Bone marrow (tissue), 2 donors: Measurements from ENCODE around the gene PARD3.

ENCODE experiments used
- DNase-seq, 2 donors: peaks; one replicate each; lab custom pipeline; 2025; lab: John Stamatoyannopoulos, UW

The PARD3 gene

DNA sequence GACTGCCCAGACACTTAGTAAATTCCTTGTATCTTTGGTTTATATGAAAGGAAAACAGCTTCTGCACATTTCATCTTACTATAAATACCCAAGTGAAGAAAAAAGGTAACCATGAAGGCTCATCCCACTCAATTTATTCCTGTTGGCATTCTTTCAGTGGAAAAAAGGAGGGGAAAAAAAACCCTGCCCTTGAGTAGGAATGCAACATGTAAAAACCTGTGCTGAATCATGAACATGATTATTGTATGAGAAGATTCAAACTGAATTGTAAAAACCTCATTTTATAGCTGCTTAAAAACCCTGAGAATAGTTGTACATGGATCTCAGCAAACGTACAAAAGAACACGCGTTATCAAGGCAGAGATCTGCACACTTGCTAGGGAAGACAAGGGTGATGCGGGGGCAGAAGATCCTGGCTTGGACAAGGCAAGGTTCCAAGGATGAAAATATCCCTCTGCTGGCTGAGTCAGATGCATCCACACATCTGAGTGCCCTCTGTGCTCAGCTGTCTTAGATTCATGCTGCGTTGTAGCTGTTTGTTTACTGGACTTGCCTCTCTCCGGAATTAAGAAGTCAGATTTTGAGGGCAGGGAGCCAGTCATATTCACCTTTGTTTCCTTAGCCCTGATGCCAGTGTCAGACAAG, 658.2 kb downstream of the PARD3 start:
- no peak for DNase-seq

DNA sequence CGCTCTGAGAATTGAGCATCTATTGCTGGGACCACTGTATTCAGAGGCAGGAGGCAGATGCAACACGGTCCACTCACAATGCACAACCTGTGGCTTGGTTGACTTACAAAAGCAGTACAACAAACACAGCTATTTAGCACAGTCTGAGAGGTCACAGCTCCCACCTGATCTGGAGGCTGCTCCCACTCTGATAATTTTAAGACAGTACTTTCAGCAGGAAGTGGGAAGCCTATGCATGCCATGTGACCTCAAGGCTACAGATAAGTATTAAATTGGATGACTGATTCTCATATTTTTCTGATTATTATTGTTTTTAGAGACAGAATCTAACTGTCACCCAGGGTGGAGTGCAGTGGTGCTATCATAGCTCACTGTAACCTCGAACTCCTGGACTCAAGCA, 659.3 kb downstream of the PARD3 start:
- no peak for DNase-seq

DNA sequence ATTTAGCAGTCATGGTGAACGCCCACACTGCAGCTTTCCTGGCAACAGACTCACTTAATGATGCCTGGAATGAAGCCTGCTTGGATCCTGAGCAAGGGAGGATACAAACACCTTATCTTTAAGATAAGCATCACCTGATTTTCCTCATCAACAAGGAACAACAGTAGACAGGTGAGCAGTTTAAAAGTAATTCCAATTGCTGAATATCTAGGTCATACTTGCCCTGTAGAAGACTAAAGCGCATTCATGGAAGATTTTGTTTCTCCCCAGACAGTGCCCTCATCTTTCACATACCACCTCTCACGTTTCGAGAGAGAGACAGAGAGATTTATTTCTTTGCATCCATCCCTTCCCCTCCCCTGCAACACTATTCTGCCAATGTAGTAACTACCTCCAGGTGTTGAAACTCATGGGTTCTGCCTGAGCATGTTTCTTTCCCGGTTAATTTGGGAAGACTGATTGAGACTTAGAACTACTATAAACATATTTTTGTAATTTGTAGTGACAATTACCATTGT, 660.7 kb downstream of the PARD3 start:
- no peak for DNase-seq

DNA sequence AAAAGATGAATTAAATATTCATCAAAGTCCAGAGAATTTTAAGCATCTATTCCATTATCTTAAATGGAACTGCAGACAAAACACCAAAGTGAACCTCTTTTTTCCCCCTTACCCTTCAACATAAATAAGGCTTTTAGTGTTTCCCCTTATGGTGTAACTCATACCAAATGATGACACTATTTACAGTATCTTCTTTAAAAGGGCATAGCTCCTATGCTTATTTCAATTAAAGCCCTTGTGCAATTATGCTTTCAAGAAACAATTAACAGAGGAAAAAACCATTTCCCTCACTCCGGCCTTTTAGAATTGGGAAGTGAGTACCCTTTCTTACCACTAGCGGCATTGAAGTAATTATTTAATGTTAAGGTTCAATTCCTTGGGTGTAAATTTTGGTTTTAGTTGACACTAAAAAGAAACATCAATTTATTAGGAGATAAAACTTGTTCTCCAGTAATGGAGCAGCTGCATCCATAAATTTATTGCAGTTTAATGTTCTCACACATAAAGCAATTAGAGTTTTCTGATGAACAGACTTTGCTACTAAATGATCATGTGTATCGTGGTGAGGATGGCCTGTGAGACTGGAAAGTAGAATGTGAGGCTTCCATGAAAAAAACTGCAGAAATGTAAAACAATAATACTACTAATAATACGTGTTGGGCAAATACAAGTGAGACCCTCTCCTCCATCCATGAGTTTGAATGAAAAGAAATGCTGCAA, 661.3 kb downstream of the PARD3 start:
- DNase-seq = no peak

DNA sequence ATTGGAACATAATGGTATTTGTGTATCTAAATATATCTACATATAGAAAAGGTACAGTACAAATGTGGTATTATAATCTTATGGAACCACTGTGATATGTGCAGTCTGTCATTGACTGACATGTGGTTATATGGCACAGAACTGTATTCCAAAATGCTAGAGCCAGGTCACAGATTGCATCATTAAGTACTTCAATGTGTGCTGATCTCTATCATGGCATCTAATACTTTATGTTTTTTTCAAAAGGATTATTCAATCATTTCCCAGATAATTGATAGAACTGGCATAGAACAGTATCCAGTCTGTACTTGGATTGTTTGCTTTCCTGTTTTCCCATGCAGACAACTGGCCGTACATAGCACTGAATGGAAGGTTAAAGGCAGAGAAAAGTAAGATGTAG, 662.7 kb downstream of the PARD3 start:
- DNase-seq = no peak

DNA sequence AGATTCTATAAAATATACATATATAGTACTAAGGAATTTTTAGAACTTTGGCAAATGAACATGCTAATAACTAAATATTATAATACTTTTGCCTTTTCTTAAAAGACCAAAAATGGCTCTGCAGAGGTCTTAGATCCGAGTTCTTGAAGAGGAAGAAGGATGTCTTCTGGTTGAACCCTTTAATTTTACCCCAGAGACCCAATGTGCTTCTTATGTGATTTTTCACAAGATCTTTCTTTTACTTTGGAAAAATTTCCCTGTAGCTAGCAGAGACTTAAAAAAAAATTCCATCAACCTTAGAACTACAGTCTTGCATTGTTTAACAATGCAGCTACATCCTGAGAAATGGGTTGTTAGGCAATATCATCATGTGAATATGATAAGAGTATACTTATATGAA, 663.2 kb downstream of the PARD3 start:
- no peak for DNase-seq

DNA sequence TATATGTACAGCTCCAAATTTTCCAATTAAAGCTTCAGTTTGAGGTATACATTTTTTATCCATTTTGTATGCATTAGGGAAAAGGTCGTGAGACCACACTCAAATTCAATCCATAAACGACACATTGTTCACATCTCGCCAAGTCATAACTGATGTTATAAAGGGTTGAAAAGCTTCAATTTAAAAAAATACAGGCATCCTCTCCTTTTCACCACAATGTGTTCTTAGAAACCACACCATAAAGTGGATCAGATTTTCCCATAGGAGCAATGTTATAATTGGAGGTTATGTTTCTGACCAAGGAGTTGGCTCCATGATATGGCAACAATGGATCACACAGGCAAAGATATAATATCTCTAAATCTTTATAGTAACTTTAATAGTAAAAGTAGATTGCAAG, 663.6 kb downstream of the PARD3 start:
- no peak for DNase-seq

DNA sequence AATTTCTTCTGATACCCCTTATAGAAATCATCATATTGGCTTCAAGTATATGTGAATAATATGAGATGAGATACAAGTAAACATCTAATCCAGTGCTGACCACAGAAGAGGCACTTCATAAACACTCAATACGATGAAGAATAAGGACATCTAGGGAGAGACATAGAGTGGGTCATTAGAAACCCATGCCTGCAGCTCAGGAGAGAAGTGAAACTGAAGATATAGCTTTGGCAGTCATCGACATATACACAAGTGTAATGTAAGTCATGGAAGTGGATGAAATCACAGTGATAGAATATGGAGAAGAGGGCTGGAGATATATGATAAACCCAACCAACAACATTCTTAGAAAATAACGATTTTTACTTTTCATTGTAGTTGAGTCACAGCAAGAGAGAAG, 665.0 kb downstream of the PARD3 start:
- DNase-seq = no peak

DNA sequence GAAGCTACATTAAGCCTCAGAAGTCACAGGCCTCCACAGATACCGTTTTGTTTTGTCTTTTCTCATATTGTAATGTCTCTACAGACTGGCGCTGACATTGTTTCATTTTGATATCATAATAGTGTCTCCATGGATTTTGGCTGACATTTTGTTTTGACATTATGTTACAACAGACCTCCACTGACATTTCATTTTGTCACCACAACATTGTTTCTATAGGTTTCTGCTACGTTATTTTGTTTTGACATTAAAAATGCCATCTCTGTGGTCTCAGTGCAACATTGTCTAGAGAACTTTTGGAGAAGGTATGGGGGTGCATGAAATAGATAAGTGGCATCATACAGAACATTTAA, 666.8 kb downstream of the PARD3 start:
- DNase-seq = no peak

DNA sequence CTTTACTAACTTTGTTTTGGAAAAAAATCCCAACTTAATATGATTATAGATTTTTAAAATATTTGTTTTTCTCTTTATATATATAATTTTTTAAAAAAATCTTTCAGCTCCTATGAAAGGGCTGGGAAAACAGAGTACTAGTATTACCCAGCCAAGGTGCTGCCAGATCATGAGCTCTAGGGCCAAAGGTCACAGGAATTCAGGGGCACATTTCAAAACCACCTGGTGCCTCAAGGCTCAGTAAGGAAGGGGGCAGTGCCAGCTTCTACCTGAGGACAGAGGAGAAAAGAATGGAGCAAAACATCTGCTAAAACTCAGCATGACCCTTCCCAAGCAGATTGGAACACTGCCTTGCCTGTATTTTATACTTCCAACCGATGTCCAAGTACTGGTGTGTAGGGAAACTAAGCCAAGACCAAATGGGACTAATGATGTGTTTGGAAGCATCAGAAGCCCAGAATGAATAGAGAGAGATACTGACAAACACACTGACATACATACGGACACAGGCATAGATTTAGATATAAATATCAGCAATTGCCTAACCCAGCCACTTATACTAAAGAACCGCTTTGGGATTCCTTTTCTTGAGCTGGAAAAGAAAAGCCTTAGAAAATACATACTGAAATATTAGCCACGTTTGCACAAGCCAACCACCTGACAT, 667.3 kb downstream of the PARD3 start:
- no peak for DNase-seq

DNA sequence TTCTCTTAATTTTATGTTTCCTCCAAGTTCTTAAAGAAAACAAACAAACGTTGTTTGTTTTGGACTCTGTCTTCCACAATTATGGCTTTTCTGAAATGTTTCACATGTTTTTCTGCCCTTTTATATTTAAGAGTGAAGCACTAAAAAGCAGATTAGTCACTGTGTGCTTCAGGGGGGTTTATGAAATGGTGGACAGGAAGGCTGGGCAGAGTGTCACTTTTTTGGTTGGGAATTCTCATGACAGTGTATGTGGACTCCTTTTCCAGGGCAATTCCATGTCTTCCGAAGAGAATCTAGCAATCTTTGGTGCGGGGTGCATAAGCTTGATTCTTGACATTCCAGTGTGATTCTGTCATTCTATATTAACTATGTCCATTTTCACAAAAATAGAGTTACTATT, 669.4 kb downstream of the PARD3 start:
- no peak for DNase-seq

DNA sequence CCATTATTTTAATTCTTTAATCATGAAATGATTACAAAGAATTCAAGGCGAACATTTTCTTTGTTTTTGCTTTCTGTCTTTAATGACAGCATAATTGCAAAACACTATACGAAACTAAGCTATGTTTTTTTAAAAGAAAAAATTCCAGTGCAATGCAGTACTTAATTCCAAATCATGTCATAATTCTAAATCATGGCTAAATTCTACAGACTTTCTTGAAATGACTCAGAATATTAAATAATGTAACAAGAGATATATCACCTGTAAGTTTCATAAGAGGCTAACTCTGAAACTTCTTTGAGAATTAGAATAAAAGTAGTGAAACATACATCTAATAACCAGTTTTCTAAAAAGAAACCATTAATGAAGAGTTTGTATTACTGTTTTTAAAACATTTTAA, 671.6 kb downstream of the PARD3 start:
- no peak for DNase-seq

DNA sequence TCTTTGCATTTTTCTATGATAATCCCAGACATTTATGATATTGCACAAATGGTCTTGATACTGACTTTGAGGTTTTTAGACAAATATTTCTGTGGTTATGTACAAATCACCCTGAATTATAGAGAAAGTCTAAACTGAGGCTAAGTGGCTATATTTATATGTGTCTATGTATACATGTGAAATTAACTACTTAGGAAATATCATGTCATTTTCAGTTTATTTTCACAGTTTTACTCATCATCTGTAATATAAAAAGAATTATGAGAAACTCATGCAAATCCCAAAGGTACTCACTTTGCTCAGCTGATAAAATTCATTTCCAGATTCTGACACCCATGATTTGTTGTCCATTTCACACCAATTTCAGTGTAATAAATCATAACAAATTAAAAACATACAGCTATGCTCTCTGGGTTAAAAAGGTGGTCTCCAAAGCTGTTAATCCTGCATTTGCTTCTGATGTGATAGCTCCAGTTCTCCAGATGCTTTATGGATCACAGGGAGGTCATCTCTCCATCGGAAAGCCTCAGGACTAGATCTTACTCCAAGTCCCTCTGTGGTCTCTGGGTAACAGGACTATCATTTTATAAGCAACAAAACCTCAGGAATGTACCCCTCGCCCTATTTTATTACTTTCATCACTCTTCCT, 673.9 kb downstream of the PARD3 start:
- DNase-seq = no peak

DNA sequence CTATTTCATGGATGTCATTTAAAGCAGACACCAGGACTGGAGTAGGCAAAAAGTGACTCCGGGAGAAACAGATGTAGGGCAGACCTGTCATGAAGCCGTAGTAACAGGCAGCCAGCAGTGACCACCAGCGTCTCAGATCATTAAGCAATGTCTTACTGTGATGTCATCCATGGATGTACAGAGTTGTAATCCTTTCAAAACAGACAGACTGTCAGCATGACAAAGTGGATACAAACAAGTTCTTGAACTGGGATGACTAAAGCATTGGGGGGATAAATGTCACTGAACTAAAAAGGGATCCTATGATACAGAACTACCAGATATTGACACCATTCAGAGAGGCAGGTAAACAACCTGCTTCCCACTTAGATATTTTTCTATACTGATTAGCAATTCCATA, 675.5 kb downstream of the PARD3 start:
- no peak for DNase-seq

DNA sequence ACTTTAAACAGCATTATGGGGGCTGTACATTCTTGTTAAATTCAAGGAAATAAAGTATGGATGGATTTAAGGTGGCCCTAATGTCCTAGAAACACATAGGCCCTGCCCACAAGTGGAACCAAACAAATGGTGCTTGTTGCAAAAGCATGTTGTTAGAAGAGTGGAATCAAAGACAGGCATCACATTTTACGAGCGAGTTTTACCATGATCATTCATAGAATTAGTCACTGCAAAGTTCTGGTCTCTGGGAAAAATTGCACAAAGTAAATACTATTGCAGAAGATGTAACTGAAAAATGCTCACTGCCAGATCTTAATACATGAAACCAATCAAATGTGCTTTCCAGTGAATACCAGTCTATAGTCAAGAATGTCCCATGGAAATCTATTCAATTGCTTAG, 677.1 kb downstream of the PARD3 start:
- DNase-seq = no peak

DNA sequence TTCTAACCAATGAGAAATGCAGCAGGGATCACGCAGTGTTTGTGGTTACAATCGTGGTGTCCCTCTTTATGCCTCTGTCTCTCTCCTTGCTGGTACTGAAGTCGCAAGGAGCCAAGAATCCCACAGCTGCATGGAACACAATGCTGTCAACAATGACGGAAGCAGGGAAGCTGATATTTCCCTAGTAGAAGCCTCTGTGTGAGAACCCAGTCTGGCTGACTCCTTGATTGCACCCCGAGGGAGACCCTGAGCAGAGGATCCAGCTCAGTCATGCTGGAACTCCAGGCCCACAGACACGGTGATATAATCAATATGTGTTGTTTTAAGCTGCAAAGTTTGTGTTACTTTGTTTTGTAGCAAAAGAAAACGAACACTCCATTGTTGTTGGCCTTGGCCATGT, 677.9 kb downstream of the PARD3 start:
- no peak for DNase-seq

DNA sequence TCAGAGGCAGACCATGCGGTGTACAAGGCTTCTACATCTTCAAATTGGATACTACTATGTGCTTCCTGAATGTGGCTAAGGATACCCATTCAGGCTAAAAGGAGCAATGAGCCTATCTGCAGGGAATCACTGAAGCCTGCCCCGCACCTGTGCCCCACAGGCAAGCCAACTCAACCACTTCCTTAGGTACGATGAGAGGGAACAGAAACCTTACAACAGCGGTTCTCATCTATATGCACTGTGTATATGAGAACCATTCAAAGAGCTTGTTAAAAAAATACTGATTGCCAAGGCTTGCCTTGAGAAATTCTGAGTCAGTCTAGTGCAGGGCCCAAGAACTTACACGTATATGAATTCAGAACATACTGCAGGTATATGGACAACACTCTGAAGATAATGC, 679.6 kb downstream of the PARD3 start:
- no peak for DNase-seq

DNA sequence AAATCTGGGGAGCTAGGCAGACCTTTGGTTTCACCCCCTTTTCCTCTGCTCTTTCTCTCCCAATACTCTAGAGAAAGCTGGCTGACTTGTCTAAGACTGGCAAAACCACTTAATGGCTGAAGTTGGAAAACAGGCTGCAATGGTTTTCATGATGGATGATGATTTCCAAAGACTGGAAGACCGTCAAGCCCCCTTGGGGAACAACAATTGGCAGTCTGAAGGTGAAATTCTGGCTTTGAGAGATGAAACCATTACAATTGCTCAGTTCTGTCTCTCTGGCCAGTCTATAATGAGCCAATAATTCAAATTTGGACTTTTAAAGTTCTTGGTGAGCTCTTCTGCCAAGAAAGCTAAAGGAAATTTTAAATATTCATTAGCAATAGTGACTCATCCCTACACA, 680.5 kb downstream of the PARD3 start:
- DNase-seq = no peak

DNA sequence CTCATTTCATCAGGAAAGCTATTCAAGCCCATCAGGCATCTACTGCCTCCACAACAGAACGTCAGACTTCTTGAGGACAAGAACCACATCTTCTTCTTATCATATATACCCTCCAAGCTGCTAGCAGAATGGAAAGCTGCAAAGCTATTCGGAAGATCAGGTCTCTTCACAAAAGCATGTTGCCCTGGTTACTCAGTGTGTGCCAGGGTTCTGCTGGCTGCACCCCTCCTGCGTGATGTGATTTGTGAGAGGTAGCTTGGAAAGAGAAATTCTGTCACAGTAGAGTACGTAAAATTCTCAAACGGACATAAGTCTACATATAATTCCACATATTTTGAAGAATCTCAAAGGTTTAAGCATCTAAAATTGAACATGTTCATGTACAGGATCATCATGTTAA, 681.7 kb downstream of the PARD3 start:
- no peak for DNase-seq

DNA sequence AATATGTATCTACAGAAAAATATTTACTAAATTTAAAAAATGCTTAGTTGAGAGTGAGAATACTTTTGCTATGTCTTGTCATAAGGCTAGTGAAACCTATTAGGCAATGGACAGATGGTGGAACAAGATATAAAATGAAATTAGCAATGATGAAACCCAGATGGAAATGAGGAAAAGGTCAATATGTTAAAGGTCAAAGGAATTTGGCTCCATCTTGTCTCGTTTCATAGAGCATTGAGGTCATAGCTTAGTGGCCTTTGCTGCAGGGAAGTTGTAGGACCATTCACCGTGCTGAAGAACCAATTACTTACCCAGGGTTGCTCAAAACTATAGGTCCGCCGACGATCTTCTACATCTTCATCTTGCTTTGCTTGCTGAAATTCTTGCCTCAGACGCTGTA, 683.9 kb downstream of the PARD3 start:
- DNase-seq = no peak

DNA sequence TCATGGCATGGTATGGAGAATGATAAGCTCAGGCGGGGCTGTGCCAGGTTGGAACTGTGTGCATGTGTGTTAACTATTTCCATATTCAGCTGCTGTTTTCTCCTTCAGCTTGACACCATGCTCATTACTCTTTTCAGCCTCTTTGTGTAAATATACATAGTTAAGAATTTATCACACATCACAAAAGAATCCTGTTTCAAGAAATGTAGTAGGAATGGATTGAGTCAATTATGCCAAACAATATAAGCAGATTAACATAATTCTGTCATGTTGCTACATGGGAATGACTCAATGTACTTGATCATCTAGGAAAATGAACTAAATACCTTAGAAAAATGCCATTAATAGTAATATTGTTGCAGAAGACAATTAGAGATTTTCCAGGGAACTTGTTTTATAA, 687.4 kb downstream of the PARD3 start:
- no peak for DNase-seq

DNA sequence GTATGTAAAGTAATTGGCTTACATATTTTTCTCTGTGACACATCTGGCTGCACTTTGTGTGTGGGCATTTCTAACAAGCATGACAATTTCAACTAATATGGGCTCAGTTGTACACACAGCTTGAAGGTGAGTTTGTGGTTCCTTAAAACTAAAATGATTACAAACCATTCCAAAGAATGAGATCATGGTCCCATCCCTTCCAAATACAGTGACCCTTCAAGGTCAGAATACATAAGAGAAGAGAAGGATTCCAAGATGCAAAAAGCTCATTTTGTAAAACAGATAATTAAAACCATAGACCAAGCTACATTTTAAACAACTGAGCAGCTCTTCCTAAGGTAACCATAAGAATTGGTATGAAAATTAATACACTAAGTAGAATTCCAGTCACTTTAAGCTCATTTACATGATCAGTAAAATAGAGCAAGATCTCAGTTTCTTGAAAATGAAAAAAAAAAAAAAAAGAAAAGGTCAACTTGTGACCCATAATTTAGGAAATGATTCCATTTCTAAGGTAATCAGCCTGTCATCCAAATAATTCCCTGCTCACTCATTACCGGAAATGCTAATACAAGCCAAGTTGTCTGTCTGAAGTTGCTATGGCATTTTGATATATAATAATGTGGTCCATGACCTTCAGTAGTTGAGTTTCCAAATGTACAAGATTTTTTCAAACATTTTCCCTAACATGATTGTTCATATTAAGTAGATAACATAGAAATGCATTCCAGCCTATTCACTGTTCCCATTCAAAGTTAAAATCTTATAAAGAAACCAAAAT, 688.5 kb downstream of the PARD3 start:
- DNase-seq = no peak
